ENCODE results near the gene GPA33.

Gene GPA33

GRCh38 chr1:167090314-167090942 lies at the start of gene GPA33:
TSS of gene GPA33 (minus strand) at chr1:167090377. CDS start at chr1:167090287, 90 bp downstream.
- no peak for DNase-seq (ENCODE audit: low spot score)

GRCh38 chr1:167138703-167139102 lies 48.5 kb upstream of the GPA33 start:
- no peak for DNase-seq (ENCODE audit: low spot score)

- no peak for DNase-seq (ENCODE audit: low spot score)
These were observed 47.8 kb upstream of the GPA33 start for GRCh38 chr1:167137793-167138510.

- DNase-seq (ENCODE audit: low spot score): no peak
These were observed 47.2 kb upstream of the GPA33 start for GRCh38 chr1:167137332-167137781.

GRCh38 chr1:167136806-167137205 lies 46.6 kb upstream of the GPA33 start:
- no peak for DNase-seq (ENCODE audit: low spot score)

GRCh38 chr1:167136191-167136614 lies 46.0 kb upstream of the GPA33 start:
- DNase-seq (ENCODE audit: low spot score): no peak

- no peak for DNase-seq (ENCODE audit: low spot score)
These were observed 45.2 kb upstream of the GPA33 start for GRCh38 chr1:167135281-167135840.

- DNase-seq (ENCODE audit: low spot score): no peak
These were observed 42.3 kb upstream of the GPA33 start for GRCh38 chr1:167132301-167133010.

GRCh38 chr1:167130829-167131510 lies 40.8 kb upstream of the GPA33 start:
- DNase-seq (ENCODE audit: low spot score): no peak

- no peak for DNase-seq (ENCODE audit: low spot score)
These were observed 38.4 kb upstream of the GPA33 start for GRCh38 chr1:167128261-167129227.

- DNase-seq (ENCODE audit: low spot score): no peak
These were observed 37.5 kb upstream of the GPA33 start for GRCh38 chr1:167127661-167128060.

- DNase-seq (ENCODE audit: low spot score): no peak
These were observed 37.1 kb upstream of the GPA33 start for GRCh38 chr1:167127236-167127635.

- DNase-seq (ENCODE audit: low spot score): no peak
These were observed 36.6 kb upstream of the GPA33 start for GRCh38 chr1:167126811-167127210.

GRCh38 chr1:167126317-167126716 lies 36.1 kb upstream of the GPA33 start:
- no peak for DNase-seq (ENCODE audit: low spot score)

- no peak for DNase-seq (ENCODE audit: low spot score)
These were observed 32.4 kb upstream of the GPA33 start for GRCh38 chr1:167122568-167122967.

- DNase-seq (ENCODE audit: low spot score): no peak
These were observed 31.9 kb upstream of the GPA33 start for GRCh38 chr1:167122121-167122480.

- DNase-seq (ENCODE audit: low spot score): no peak
These were observed 31.4 kb upstream of the GPA33 start for GRCh38 chr1:167121375-167122120.

GRCh38 chr1:167120899-167121298 lies 30.7 kb upstream of the GPA33 start:
- DNase-seq (ENCODE audit: low spot score): no peak

GRCh38 chr1:167119696-167120095 lies 29.5 kb upstream of the GPA33 start:
- no peak for DNase-seq (ENCODE audit: low spot score)

GRCh38 chr1:167118188-167118587 lies 28.0 kb upstream of the GPA33 start:
- no peak for DNase-seq (ENCODE audit: low spot score)

Measured in putamen (tissue), 1 donor.